Calu3 (cell line): ENCODE results near the gene SLC12A8. TPM values are rescaled to one million over a fixed set of nuclear protein-coding genes. Genes with fewer than 3 reads are reported as not detected.

Experiments used
- BruUV-seq: library from RNA; stranded (reverse); fragments of 400-500 nt; replicated peaks from 2 replicates; lab custom pipeline; 2021; lab: Mats Ljungman, UMichigan
- CTCF ChIA-PET: fragments of 300-600 bp; sonication (Branson Sonifier 250); formaldehyde crosslinking; loops from one replicate; lab custom pipeline; 2022; ENCODE audit warnings: antibody characterized with exemption; lab: Charles Lee
- DNase-seq: peaks from one replicate; pipeline ENCODE4 v3.0.0; 2022
- H3K27ac Mint-ChIP-seq: one replicate; pipeline ENCODE4 v1.8.0; 2022; ENCODE audit warnings: mixed read lengths; ENCODE audit not compliant: unreplicated experiment
- H3K27me3 Mint-ChIP-seq: one replicate; pipeline ENCODE4 v1.8.0; 2022; ENCODE audit warnings: mixed read lengths; ENCODE audit not compliant: unreplicated experiment
- H3K36me3 Mint-ChIP-seq: one replicate; pipeline ENCODE4 v1.8.0; 2022; ENCODE audit warnings: mild to moderate bottlenecking, moderate library complexity, mixed read lengths; ENCODE audit not compliant: insufficient read depth, unreplicated experiment
- H3K4me1 Mint-ChIP-seq: one replicate; pipeline ENCODE4 v1.8.0; 2022; ENCODE audit warnings: mild to moderate bottlenecking, low read depth, mixed read lengths; ENCODE audit not compliant: unreplicated experiment
- H3K4me3 Mint-ChIP-seq: one replicate; pipeline ENCODE4 v1.8.0; 2022; ENCODE audit warnings: mild to moderate bottlenecking, low read depth, moderate library complexity, mixed read lengths; ENCODE audit not compliant: unreplicated experiment
- H3K9me3 Mint-ChIP-seq: one replicate; pipeline ENCODE4 v1.8.0; 2022; ENCODE audit warnings: low read depth, mixed read lengths; ENCODE audit not compliant: unreplicated experiment
- CTCF ChIP-seq: fragments of 200-600 bp; IDR thresholded peaks from one replicate; pipeline ENCODE4 v1.8.0; 2022; ENCODE audit warnings: antibody characterized with exemption; ENCODE audit not compliant: unreplicated experiment
- intact Hi-C: fragments of 100-400 bp; cut with micrococcal nuclease; formaldehyde crosslinking; loops from one replicate; pipeline ENCODE4 v1.10.0; 2022; ENCODE audit not compliant: unreplicated experiment
- total RNA-seq: library from RNA; stranded (reverse); gene quantifications from 2 replicates; pipeline ENCODE4 v1.2.3, GENCODE V29; 2022

Gene SLC12A8
- total RNA-seq, 1 experiment from 2014 or later, result 16.8 TPM

- no peaks in the 10 kb centered on the region for H3K36me3 Mint-ChIP-seq
- H3K4me1 Mint-ChIP-seq, result peaks cover 17% of the 10 kb centered on the region
- CTCF ChIA-PET, result interaction anchor here (0.6 to 0.8 kb wide), 2 partner anchors 65 to 121 kb away, joined by 3 to 4 read pairs; no protein-coding TSS in a partner anchor
- no peak overlapping the region for H3K27ac Mint-ChIP-seq
- intact Hi-C loops, result no loop called here
- TF ChIP-seq CTCF, result no peak
- no peaks in the 10 kb centered on the region for H3K9me3 Mint-ChIP-seq
- no peaks in the 10 kb centered on the region for H3K27me3 Mint-ChIP-seq
- BruUV-seq, result no TSS peak
- H3K4me3 Mint-ChIP-seq, result no peak overlapping the region
- no peak for DNase-seq
These were observed 96.1 kb downstream of the SLC12A8 start for GRCh38 chr3:125116311-125117080.

DNA sequence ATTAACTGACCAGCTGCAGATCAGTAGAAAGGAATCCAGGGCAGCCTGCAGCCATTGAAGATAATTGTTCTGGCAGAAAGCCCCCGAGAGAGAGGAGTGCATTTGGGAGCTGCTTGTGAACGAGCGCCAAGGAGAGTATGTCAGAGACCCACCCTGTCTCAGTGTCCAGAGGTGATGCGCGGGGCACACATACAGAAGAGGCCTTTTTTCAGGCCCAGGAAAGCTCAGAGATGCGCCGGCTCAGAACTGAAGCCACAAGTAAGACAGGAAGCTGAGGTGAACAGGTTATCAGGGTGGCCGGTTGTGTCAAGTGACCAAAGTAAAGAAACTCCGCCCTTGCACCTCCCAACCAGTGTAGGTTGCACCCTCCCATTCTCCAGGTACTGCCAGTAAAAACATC is 96.9 kb downstream of the SLC12A8 start:
- no peaks in the 10 kb centered on the region for H3K27me3 Mint-ChIP-seq
- no peak for DNase-seq
- no peak for TF ChIP-seq CTCF
- H3K4me1 Mint-ChIP-seq, result peaks cover 17% of the 10 kb centered on the region
- no peaks in the 10 kb centered on the region for H3K9me3 Mint-ChIP-seq
- CTCF ChIA-PET, result no interaction called here
- H3K36me3 Mint-ChIP-seq, result no peaks in the 10 kb centered on the region
- BruUV-seq, result no TSS peak
- no peak overlapping the region for H3K27ac Mint-ChIP-seq
- intact Hi-C loops, result no loop called here
- no peak overlapping the region for H3K4me3 Mint-ChIP-seq

GRCh38 chr3:125112981-125113380 is 99.6 kb downstream of the SLC12A8 start:
- no TSS peak for BruUV-seq
- intact Hi-C loops, result no loop called here
- no peak overlapping the region for H3K4me3 Mint-ChIP-seq
- no peak for TF ChIP-seq CTCF
- CTCF ChIA-PET, result interaction anchor here (0.5 kb wide), 1 partner anchor 771 kb away, joined by 3 read pairs; no protein-coding TSS in a partner anchor
- H3K9me3 Mint-ChIP-seq, result no peaks in the 10 kb centered on the region
- DNase-seq, result no peak
- peaks cover 17% of the 10 kb centered on the region for H3K4me1 Mint-ChIP-seq
- H3K27ac Mint-ChIP-seq, result no peak overlapping the region
- H3K27me3 Mint-ChIP-seq, result no peaks in the 10 kb centered on the region
- no peaks in the 10 kb centered on the region for H3K36me3 Mint-ChIP-seq

GRCh38 chr3:125110876-125111480 is 101.6 kb downstream of the SLC12A8 start:
- TF ChIP-seq CTCF, result no peak
- no peaks in the 10 kb centered on the region for H3K27me3 Mint-ChIP-seq
- BruUV-seq, result no TSS peak
- H3K36me3 Mint-ChIP-seq, result no peaks in the 10 kb centered on the region
- no peaks in the 10 kb centered on the region for H3K9me3 Mint-ChIP-seq
- no peak overlapping the region for H3K27ac Mint-ChIP-seq
- intact Hi-C loops, result no loop called here
- CTCF ChIA-PET, result no interaction called here
- no peak overlapping the region for H3K4me3 Mint-ChIP-seq
- H3K4me1 Mint-ChIP-seq, result peaks cover 8% of the 10 kb centered on the region
- DNase-seq, result no peak
